Esophagus (tissue), 2 donors: ENCODE data around the gene GSTM3. TPM values are rescaled to one million over a fixed set of nuclear protein-coding genes. Genes with fewer than 3 reads are reported as not detected.
"Not testable (repeated sequence)": the region's sequence is repeated elsewhere in the genome, so short reads cannot be mapped to it uniquely, and the experiment has no call there.

ENCODE experiments used
- H3K27ac ChIP-seq, 2 donors: one replicate each; pipeline ENCODE4 v1.5.1; 2013; ENCODE audit warnings: low read depth in 2 of 2, mild to moderate bottlenecking in 2 of 2, inconsistent platforms in 1 of 2, low read length in 1 of 2, moderate library complexity in 1 of 2
- H3K27me3 ChIP-seq, 2 donors: one replicate each; pipeline ENCODE4 v1.6.1; 2013; ENCODE audit warnings: low read length in 2 of 2, control low read depth in 1 of 2, mild to moderate bottlenecking in 1 of 2; ENCODE audit not compliant: insufficient read depth in 2 of 2, control insufficient read depth in 1 of 2
- H3K36me3 ChIP-seq, 2 donors: one replicate each; pipeline ENCODE4 v1.6.1; 2013; ENCODE audit warnings: low read length in 1 of 2; ENCODE audit not compliant: control insufficient read depth in 2 of 2, insufficient read depth in 2 of 2
- H3K4me1 ChIP-seq, 2 donors: one replicate each; pipeline ENCODE4 v1.6.1; 2013; ENCODE audit warnings: low read length in 1 of 2; ENCODE audit not compliant: control insufficient read depth in 2 of 2, insufficient read depth in 2 of 2
- H3K4me3 ChIP-seq, 2 donors: one replicate each; pipeline ENCODE4 v1.5.1; 2013; ENCODE audit warnings: low read length in 2 of 2, mild to moderate bottlenecking in 2 of 2, low read depth in 1 of 2, moderate library complexity in 1 of 2
- H3K9me3 ChIP-seq, 2 donors: one replicate each; pipeline ENCODE4 v1.6.1; 2013; ENCODE audit warnings: mild to moderate bottlenecking in 2 of 2, low read depth in 1 of 2, low read length in 1 of 2, moderate library complexity in 1 of 2; ENCODE audit not compliant: control insufficient read depth in 2 of 2, insufficient read depth in 1 of 2
- WGBS, 2 donors: extraction: QIAGEN DNeasy Blood & Tissue Kit; methylation state at CpG; one replicate each; pipeline ENCODE4 v1.1.7; 2013; 5-methylcytosine and 5-hydroxymethylcytosine counted together
- polyA plus RNA-seq, 2 donors: library from polyadenylated mRNA; stranded (reverse); fragments of 200-250 nt; gene quantifications; one replicate each; pipeline ENCODE4 v1.2.3, GENCODE V29; 2013
- donor health status: healthy with polysubstance abuse.
- donor health status: Bipolar disorder and iron deficiency.

The GSTM3 gene
- polyA plus RNA-seq, 2 donors, result 77.5 to 106 TPM

GRCh38 chr1:109769330-109770078 lies 28.7 kb upstream of the GSTM3 start:
- Histone ChIP-seq H3K9me3 (no peaks in the 10 kb centered on the region), H3K27ac (no peak overlapping the region), H3K36me3 (no peaks in the 10 kb centered on the region), H3K27me3 (no peaks in the 10 kb centered on the region), H3K4me1 (peaks cover 0 to 2% of the 10 kb centered on the region in 2 donors), H3K4me3 (no peak overlapping the region)
- WGBS, 2 donors, result 88% methylated on average over 11 of the region's 11 CpGs

GRCh38 chr1:109768820-109769219 lies 28.0 kb upstream of the GSTM3 start:
- H3K27me3 ChIP-seq, result no peaks in the 10 kb centered on the region
- H3K36me3 ChIP-seq, result no peaks in the 10 kb centered on the region
- H3K9me3 ChIP-seq, result no peaks in the 10 kb centered on the region
- H3K4me3 ChIP-seq, result no peak overlapping the region
- WGBS, 2 donors, result 90% methylated on average over 7 of the region's 7 CpGs
- H3K4me1 ChIP-seq, result no peaks in the 10 kb centered on the region
- no peak overlapping the region for H3K27ac ChIP-seq

GRCh38 chr1:109768335-109768650 lies 27.5 kb upstream of the GSTM3 start:
- no peaks in the 10 kb centered on the region for H3K9me3 ChIP-seq
- 88 to 93% methylated on average over 2 of the region's 2 CpGs for WGBS, 2 donors
- H3K36me3 ChIP-seq, result no peaks in the 10 kb centered on the region
- H3K27ac ChIP-seq, result no peak overlapping the region
- H3K27me3 ChIP-seq, result no peaks in the 10 kb centered on the region
- H3K4me3 ChIP-seq, result no peak overlapping the region
- peaks cover 0 to 1% of the 10 kb centered on the region in 2 donors for H3K4me1 ChIP-seq

GRCh38 chr1:109767637-109768334 lies 26.9 kb upstream of the GSTM3 start:
- H3K36me3 ChIP-seq, result no peaks in the 10 kb centered on the region
- 90 to 91% methylated on average over 10 of the region's 10 CpGs for WGBS, 2 donors
- H3K27ac ChIP-seq, result no peak overlapping the region
- peaks cover 0 to 3% of the 10 kb centered on the region in 2 donors for H3K4me1 ChIP-seq
- no peaks in the 10 kb centered on the region for H3K9me3 ChIP-seq
- no peak overlapping the region for H3K4me3 ChIP-seq
- no peaks in the 10 kb centered on the region for H3K27me3 ChIP-seq

GRCh38 chr1:109766991-109767636 lies 26.3 kb upstream of the GSTM3 start:
- not testable (repeated sequence) for H3K27ac ChIP-seq, H3K27me3 ChIP-seq, H3K4me3 ChIP-seq, H3K36me3 ChIP-seq, H3K4me1 ChIP-seq, H3K9me3 ChIP-seq
- 73 to 82% methylated on average over 17 of the region's 17 CpGs for WGBS, 2 donors

- 75 to 80% methylated on average over 13 of the region's 13 CpGs for WGBS, 2 donors
- no peaks in the 10 kb centered on the region for H3K9me3 ChIP-seq
- no peaks in the 10 kb centered on the region for H3K27me3 ChIP-seq
- H3K36me3 ChIP-seq, result no peaks in the 10 kb centered on the region
- no peak overlapping the region for H3K4me3 ChIP-seq
- H3K27ac ChIP-seq, result no peak overlapping the region
- peaks cover 0 to 3% of the 10 kb centered on the region in 2 donors for H3K4me1 ChIP-seq
Observed at GRCh38 chr1:109765896-109766615, 25.2 kb upstream of the GSTM3 start.

- Histone ChIP-seq H3K27ac (no peak overlapping the region), H3K27me3 (no peaks in the 10 kb centered on the region), H3K4me3 (no peak overlapping the region), H3K36me3 (no peaks in the 10 kb centered on the region), H3K4me1 (peaks cover 0 to 3% of the 10 kb centered on the region in 2 donors), H3K9me3 (no peaks in the 10 kb centered on the region)
- WGBS, 2 donors, result 75 to 78% methylated on average over 4 of the region's 4 CpGs
Observed at GRCh38 chr1:109765483-109765815, 24.6 kb upstream of the GSTM3 start.

- Histone ChIP-seq H3K9me3 (no peaks in the 10 kb centered on the region), H3K4me3 (no peak overlapping the region), H3K36me3 (no peaks in the 10 kb centered on the region), H3K27ac (no peak overlapping the region), H3K27me3 (no peaks in the 10 kb centered on the region), H3K4me1 (peaks cover 0 to 3% of the 10 kb centered on the region in 2 donors)
- 86 to 92% methylated on average over 11 to 13 of the region's 13 CpGs for WGBS, 2 donors
Observed at GRCh38 chr1:109764561-109765482, 24.0 kb upstream of the GSTM3 start.
